Measurements from ENCODE around the gene SH3YL1.

Gene SH3YL1

DNA sequence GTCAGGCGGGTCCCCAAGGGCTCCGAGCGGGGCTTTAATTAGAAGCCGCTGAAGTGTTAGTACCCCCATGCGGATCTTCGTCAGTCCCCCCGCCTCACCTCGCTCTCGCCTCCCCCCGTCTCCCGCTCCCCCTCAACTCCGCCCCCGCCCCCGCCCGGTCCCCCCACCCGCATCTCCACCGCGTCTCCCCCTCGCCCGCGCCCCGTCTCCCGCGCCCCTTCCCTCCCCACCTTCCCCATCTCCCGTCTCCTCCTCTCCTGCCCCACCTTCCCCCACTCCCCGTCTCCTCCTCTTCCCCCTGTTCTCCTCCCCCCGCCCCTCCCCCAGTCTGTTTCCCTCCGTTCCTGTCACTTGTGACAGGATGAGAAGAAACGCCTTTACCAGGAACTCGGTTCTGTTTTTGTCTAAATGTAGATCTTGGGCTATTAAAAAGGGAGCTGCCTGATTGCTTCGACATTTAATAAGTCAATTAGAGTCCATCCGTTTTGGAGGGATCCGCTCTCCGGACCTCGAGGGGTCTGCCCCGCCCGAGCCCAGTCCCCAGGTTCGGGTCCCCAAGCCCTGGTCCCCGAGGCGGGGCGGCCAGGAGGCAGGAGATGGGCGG, 25.0 kb upstream of the SH3YL1 start:
- no peak overlapping the region; the same call in 1 of the 2 replicates for H3K9ac ChIP-seq (ENCODE audit: low read depth, low read length)

GRCh38 chr2:287911-288757, 24.3 kb upstream of the SH3YL1 start, which contains the start of gene ALKAL2:
TSS of gene ALKAL2 (minus strand) at chr2:288091. CDS start at chr2:287835, 256 bp downstream.
- Histone ChIP-seq H3K9me3 (ENCODE audit: control insufficient read depth, insufficient read depth, low read length) (no peaks in the 10 kb centered on the region), H3K36me3 (ENCODE audit: control insufficient read depth, insufficient read depth, low read length) (no peaks in the 10 kb centered on the region), H3K4me3 (ENCODE audit: low read depth, low read length) (peak within 1 kb of the TSS; percentile 66), H3K9ac (ENCODE audit: low read depth, low read length) (no peak within 1 kb of the TSS; the same call in 1 of the 2 replicates), H3K27ac (ENCODE audit: low read depth, low read length) (no peak within 1 kb of the TSS), H3K4me1 (ENCODE audit: control insufficient read depth, insufficient read depth, low read length) (peaks cover 37% of the 10 kb centered on the region), H3K27me3 (ENCODE audit: control insufficient read depth, insufficient read depth, low read length) (peaks cover 70% of the 10 kb centered on the region)

More for the DNA sequence above, 25.0 kb upstream of the SH3YL1 start:
- H3K4me1 ChIP-seq (ENCODE audit: control insufficient read depth, insufficient read depth, low read length) = peaks cover 30% of the 10 kb centered on the region
- no peaks in the 10 kb centered on the region for H3K9me3 ChIP-seq (ENCODE audit: control insufficient read depth, insufficient read depth, low read length)
- no peak overlapping the region for H3K27ac ChIP-seq (ENCODE audit: low read depth, low read length)
- H3K4me3 ChIP-seq (ENCODE audit: low read depth, low read length) = peak overlapping the region; percentile 66
- H3K27me3 ChIP-seq (ENCODE audit: control insufficient read depth, insufficient read depth, low read length) = peaks cover 72% of the 10 kb centered on the region
- no peaks in the 10 kb centered on the region for H3K36me3 ChIP-seq (ENCODE audit: control insufficient read depth, insufficient read depth, low read length)

DNA sequence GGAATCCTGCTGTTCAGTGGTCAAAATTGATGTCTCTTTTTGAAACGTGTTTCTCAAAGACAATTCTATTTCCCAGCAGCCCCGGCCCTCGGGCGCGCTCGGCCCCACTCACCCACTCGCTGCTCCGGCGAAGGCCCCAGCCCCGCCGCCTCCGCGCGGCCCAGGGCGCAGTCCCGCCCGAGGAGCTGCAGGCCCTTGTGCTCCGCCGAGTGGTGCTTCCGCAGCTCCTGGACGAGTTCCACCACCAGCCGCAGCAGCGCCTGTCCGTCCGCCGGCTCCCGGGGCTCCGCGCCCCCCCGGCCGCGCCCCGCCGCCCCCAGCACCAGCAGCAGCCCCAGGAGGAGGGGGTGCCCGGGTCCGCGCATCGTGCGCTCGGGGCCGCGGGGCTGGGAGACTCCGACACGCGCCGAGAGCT, 23.6 kb upstream of the SH3YL1 start:
- Histone ChIP-seq H3K27ac (ENCODE audit: low read depth, low read length) (no peak overlapping the region), H3K36me3 (ENCODE audit: control insufficient read depth, insufficient read depth, low read length) (peaks cover 3% of the 10 kb centered on the region; the same call in 1 of the 2 replicates), H3K27me3 (ENCODE audit: control insufficient read depth, insufficient read depth, low read length) (peaks cover 69% of the 10 kb centered on the region), H3K4me1 (ENCODE audit: control insufficient read depth, insufficient read depth, low read length) (peaks cover 40% of the 10 kb centered on the region), H3K4me3 (ENCODE audit: low read depth, low read length) (peak overlapping the region; percentile 56), H3K9me3 (ENCODE audit: control insufficient read depth, insufficient read depth, low read length) (no peaks in the 10 kb centered on the region), H3K9ac (ENCODE audit: low read depth, low read length) (no peak overlapping the region)

- Histone ChIP-seq H3K9ac (ENCODE audit: low read depth, low read length) (no peak overlapping the region), H3K27me3 (ENCODE audit: control insufficient read depth, insufficient read depth, low read length) (peaks cover 64% of the 10 kb centered on the region), H3K4me3 (ENCODE audit: low read depth, low read length) (peak overlapping the region; percentile 56)
Observed at GRCh38 chr2:286774-287392, 23.1 kb upstream of the SH3YL1 start.

GRCh38 chr2:286035-286434, 22.2 kb upstream of the SH3YL1 start:
- peaks cover 40% of the 10 kb centered on the region for H3K4me1 ChIP-seq (ENCODE audit: control insufficient read depth, insufficient read depth, low read length)
- H3K4me3 ChIP-seq (ENCODE audit: low read depth, low read length) = peak overlapping the region; percentile 42
- H3K9ac ChIP-seq (ENCODE audit: low read depth, low read length) = 0 out of 2 replicates have a peak overlapping the region, but pooled peaks have one; percentile 5
- no peaks in the 10 kb centered on the region for H3K9me3 ChIP-seq (ENCODE audit: control insufficient read depth, insufficient read depth, low read length)
- peak overlapping the region; percentile 67 for H3K27ac ChIP-seq (ENCODE audit: low read depth, low read length)
- H3K27me3 ChIP-seq (ENCODE audit: control insufficient read depth, insufficient read depth, low read length) = peaks cover 56% of the 10 kb centered on the region
- H3K36me3 ChIP-seq (ENCODE audit: control insufficient read depth, insufficient read depth, low read length) = peaks cover 17% of the 10 kb centered on the region

More at GRCh38 chr2:286774-287392, 23.1 kb upstream of the SH3YL1 start:
- Histone ChIP-seq H3K27ac (ENCODE audit: low read depth, low read length) (no peak overlapping the region), H3K36me3 (ENCODE audit: control insufficient read depth, insufficient read depth, low read length) (peaks cover 9% of the 10 kb centered on the region), H3K9me3 (ENCODE audit: control insufficient read depth, insufficient read depth, low read length) (no peaks in the 10 kb centered on the region), H3K4me1 (ENCODE audit: control insufficient read depth, insufficient read depth, low read length) (peaks cover 40% of the 10 kb centered on the region)

DNA sequence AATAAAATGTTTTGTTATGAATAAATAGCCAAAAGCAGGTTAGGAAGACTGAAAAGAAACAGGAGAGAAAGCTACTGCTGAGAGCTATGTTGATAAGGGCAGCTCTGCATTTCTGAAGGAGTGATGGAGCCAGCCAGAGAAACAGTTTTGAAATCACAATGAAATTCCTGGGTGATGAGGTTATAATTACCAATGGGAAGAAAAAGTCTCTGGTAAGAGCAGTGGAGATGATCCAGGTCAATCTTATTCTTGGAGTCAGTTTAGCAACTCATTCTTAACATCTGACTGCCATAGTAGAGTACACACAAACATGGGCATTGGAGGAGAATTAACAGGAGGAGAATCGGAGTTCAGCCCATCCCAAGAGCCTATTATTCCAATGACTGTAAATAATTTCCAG, 21.7 kb upstream of the SH3YL1 start:
- Histone ChIP-seq H3K9ac (ENCODE audit: low read depth, low read length) (peak overlapping the region; percentile 35; the same call in 1 of the 2 replicates), H3K27ac (ENCODE audit: low read depth, low read length) (peak overlapping the region; percentile 84), H3K36me3 (ENCODE audit: control insufficient read depth, insufficient read depth, low read length) (peaks cover 22% of the 10 kb centered on the region), H3K4me1 (ENCODE audit: control insufficient read depth, insufficient read depth, low read length) (peaks cover 40% of the 10 kb centered on the region), H3K4me3 (ENCODE audit: low read depth, low read length) (peak overlapping the region; percentile 42), H3K9me3 (ENCODE audit: control insufficient read depth, insufficient read depth, low read length) (no peaks in the 10 kb centered on the region), H3K27me3 (ENCODE audit: control insufficient read depth, insufficient read depth, low read length) (peaks cover 51% of the 10 kb centered on the region)

DNA sequence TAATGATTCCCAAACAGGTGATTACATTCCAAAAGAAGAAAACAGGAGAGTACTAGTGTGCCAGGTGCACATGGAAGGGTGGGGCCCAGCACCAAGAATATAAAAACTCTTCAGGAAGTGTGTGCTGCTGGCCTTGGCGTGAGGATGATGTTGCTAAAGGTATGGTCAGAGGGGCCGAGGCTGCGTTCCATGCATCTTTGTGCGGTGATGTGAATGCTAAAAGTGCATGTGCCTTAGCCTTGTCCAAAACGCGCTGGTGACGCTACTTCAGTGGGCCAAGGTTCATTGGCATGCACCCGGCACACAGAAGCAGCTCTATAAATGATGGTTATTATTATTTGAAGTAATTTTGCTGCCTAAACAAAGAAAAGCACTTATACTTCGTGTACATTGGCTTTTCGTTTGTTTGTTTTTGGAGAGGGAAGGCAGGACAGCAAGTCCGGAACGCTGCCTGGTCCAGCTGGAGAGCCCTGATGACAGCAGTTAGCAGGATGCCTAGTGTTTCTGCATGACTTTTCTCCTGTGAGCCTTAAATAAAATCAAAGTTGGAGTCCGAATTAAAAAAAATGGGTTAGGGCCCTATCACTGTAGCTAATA, 21.2 kb upstream of the SH3YL1 start:
- Histone ChIP-seq H3K9me3 (ENCODE audit: control insufficient read depth, insufficient read depth, low read length) (no peaks in the 10 kb centered on the region), H3K36me3 (ENCODE audit: control insufficient read depth, insufficient read depth, low read length) (peaks cover 27% of the 10 kb centered on the region), H3K9ac (ENCODE audit: low read depth, low read length) (peak overlapping the region; percentile 35; the same call in 1 of the 2 replicates), H3K4me3 (ENCODE audit: low read depth, low read length) (peak overlapping the region; percentile 42; the same call in 1 of the 2 replicates), H3K27me3 (ENCODE audit: control insufficient read depth, insufficient read depth, low read length) (peaks cover 46% of the 10 kb centered on the region), H3K27ac (ENCODE audit: low read depth, low read length) (peak overlapping the region; percentile 84), H3K4me1 (ENCODE audit: control insufficient read depth, insufficient read depth, low read length) (peaks cover 40% of the 10 kb centered on the region)

- H3K4me3 ChIP-seq (ENCODE audit: low read depth, low read length) = 0 out of 2 replicates have a peak overlapping the region, but pooled peaks have one; percentile 9
- H3K27ac ChIP-seq (ENCODE audit: low read depth, low read length) = peak overlapping the region; percentile 81
- H3K9me3 ChIP-seq (ENCODE audit: control insufficient read depth, insufficient read depth, low read length) = no peaks in the 10 kb centered on the region
- H3K4me1 ChIP-seq (ENCODE audit: control insufficient read depth, insufficient read depth, low read length) = peaks cover 40% of the 10 kb centered on the region
- peaks cover 35% of the 10 kb centered on the region for H3K36me3 ChIP-seq (ENCODE audit: control insufficient read depth, insufficient read depth, low read length)
- peaks cover 38% of the 10 kb centered on the region for H3K27me3 ChIP-seq (ENCODE audit: control insufficient read depth, insufficient read depth, low read length)
- no peak overlapping the region for H3K9ac ChIP-seq (ENCODE audit: low read depth, low read length)
Observed at GRCh38 chr2:283996-284794, 20.4 kb upstream of the SH3YL1 start.

- Histone ChIP-seq H3K36me3 (ENCODE audit: control insufficient read depth, insufficient read depth, low read length) (peaks cover 51% of the 10 kb centered on the region), H3K9me3 (ENCODE audit: control insufficient read depth, insufficient read depth, low read length) (no peaks in the 10 kb centered on the region), H3K9ac (ENCODE audit: low read depth, low read length) (no peak overlapping the region), H3K27ac (ENCODE audit: low read depth, low read length) (no peak overlapping the region), H3K27me3 (ENCODE audit: control insufficient read depth, insufficient read depth, low read length) (peaks cover 28% of the 10 kb centered on the region), H3K4me3 (ENCODE audit: low read depth, low read length) (no peak overlapping the region), H3K4me1 (ENCODE audit: control insufficient read depth, insufficient read depth, low read length) (peaks cover 40% of the 10 kb centered on the region)
Observed at GRCh38 chr2:282371-283263, 18.8 kb upstream of the SH3YL1 start.
